Measurements from ENCODE around the gene ADAM22.

GRCh38 chr7:87944547-87944946 is 10.5 kb downstream of the ADAM22 start:
- TF ChIP-seq, protein P1, sequence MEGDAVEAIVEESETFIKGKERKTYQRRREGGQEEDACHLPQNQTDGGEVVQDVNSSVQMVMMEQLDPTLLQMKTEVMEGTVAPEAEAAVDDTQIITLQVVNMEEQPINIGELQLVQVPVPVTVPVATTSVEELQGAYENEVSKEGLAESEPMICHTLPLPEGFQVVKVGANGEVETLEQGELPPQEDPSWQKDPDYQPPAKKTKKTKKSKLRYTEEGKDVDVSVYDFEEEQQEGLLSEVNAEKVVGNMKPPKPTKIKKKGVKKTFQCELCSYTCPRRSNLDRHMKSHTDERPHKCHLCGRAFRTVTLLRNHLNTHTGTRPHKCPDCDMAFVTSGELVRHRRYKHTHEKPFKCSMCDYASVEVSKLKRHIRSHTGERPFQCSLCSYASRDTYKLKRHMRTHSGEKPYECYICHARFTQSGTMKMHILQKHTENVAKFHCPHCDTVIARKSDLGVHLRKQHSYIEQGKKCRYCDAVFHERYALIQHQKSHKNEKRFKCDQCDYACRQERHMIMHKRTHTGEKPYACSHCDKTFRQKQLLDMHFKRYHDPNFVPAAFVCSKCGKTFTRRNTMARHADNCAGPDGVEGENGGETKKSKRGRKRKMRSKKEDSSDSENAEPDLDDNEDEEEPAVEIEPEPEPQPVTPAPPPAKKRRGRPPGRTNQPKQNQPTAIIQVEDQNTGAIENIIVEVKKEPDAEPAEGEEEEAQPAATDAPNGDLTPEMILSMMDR (conservative IDR thresholded peaks at IDR 0.05; ENCODE audit: low read depth, low read length), result no peak
- TF ChIP-seq POLR2A (IDR thresholded peaks at IDR 0.05; ENCODE audit: low read depth, low read length) (no peak), RAD21 (IDR thresholded peaks at IDR 0.05; ENCODE audit: low read length) (no peak), CEBPB (IDR thresholded peaks at IDR 0.05; ENCODE audit: low read depth, low read length) (no peak), ELK1 (IDR thresholded peaks at IDR 0.05; ENCODE audit: borderline replicate concordance, low read depth, low read length) (no peak), CHD1 (IDR thresholded peaks at IDR 0.05; ENCODE audit: low read depth, low read length) (no peak), FOS (IDR thresholded peaks at IDR 0.05; ENCODE audit: low read depth, low read length) (no peak)
- TF ChIP-seq, protein P2, sequence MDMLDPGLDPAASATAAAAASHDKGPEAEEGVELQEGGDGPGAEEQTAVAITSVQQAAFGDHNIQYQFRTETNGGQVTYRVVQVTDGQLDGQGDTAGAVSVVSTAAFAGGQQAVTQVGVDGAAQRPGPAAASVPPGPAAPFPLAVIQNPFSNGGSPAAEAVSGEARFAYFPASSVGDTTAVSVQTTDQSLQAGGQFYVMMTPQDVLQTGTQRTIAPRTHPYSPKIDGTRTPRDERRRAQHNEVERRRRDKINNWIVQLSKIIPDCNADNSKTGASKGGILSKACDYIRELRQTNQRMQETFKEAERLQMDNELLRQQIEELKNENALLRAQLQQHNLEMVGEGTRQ (IDR thresholded peaks at IDR 0.05; ENCODE audit: low read depth, low read length), result no peak

Measured in IMR-90 (cell line).